ENCODE results near the gene DNAJC1.
A peak's percentile ranks its signal among the peaks of the same experiment; 100 is the strongest.
"Not testable (repeated sequence)": the region's sequence is repeated elsewhere in the genome, so short reads cannot be mapped to it uniquely, and the experiment has no call there.

The DNAJC1 gene

GRCh38 chr10:22029445-22030236 lies 26.1 kb upstream of the DNAJC1 start:
- Histone ChIP-seq H3K27ac (ENCODE audit: insufficient read depth, low read length, poor library complexity, severe bottlenecking) (no peak overlapping the region), H3K27me3 (replicated peaks; ENCODE audit: control insufficient read depth, insufficient read depth, low read length, poor library complexity, severe bottlenecking) (no peaks in the 10 kb centered on the region), H3K4me3 (ENCODE audit: insufficient read depth, low read depth, low read length, poor library complexity, severe bottlenecking) (no peak overlapping the region), H3K36me3 (ENCODE audit: control insufficient read depth, insufficient read depth, low read length) (no peaks in the 10 kb centered on the region), H3K4me1 (ENCODE audit: control insufficient read depth, insufficient read depth, low read length, poor library complexity, severe bottlenecking) (no peaks in the 10 kb centered on the region), H3K9me3 (ENCODE audit: control insufficient read depth, low read length) (no peaks in the 10 kb centered on the region)
- DNase-seq, result no peak

- Histone ChIP-seq H3K9me3 (ENCODE audit: control insufficient read depth, low read length) (no peaks in the 10 kb centered on the region), H3K27ac (ENCODE audit: insufficient read depth, low read length, poor library complexity, severe bottlenecking) (no peak overlapping the region), H3K4me1 (ENCODE audit: control insufficient read depth, insufficient read depth, low read length, poor library complexity, severe bottlenecking) (no peaks in the 10 kb centered on the region), H3K4me3 (ENCODE audit: insufficient read depth, low read depth, low read length, poor library complexity, severe bottlenecking) (no peak overlapping the region), H3K36me3 (ENCODE audit: control insufficient read depth, insufficient read depth, low read length) (no peaks in the 10 kb centered on the region), H3K27me3 (replicated peaks; ENCODE audit: control insufficient read depth, insufficient read depth, low read length, poor library complexity, severe bottlenecking) (no peaks in the 10 kb centered on the region)
- no peak for DNase-seq
Measured at GRCh38 chr10:22027364-22028238, 24.1 kb upstream of the DNAJC1 start.

- no peak overlapping the region for H3K4me3 ChIP-seq (ENCODE audit: insufficient read depth, low read depth, low read length, poor library complexity, severe bottlenecking)
- no peaks in the 10 kb centered on the region for H3K4me1 ChIP-seq (ENCODE audit: control insufficient read depth, insufficient read depth, low read length, poor library complexity, severe bottlenecking)
- H3K36me3 ChIP-seq (ENCODE audit: control insufficient read depth, insufficient read depth, low read length), result no peaks in the 10 kb centered on the region
- H3K27me3 ChIP-seq (replicated peaks; ENCODE audit: control insufficient read depth, insufficient read depth, low read length, poor library complexity, severe bottlenecking), result no peaks in the 10 kb centered on the region
- no peak for DNase-seq
- H3K27ac ChIP-seq (ENCODE audit: insufficient read depth, low read length, poor library complexity, severe bottlenecking), result no peak overlapping the region
- no peaks in the 10 kb centered on the region for H3K9me3 ChIP-seq (ENCODE audit: control insufficient read depth, low read length)
Measured at GRCh38 chr10:22026287-22026686, 22.8 kb upstream of the DNAJC1 start.

- H3K4me3 ChIP-seq (ENCODE audit: insufficient read depth, low read depth, low read length, poor library complexity, severe bottlenecking), result no peak overlapping the region
Measured at GRCh38 chr10:22023508-22023907, 20.0 kb upstream of the DNAJC1 start.

GRCh38 chr10:22022257-22023032 lies 18.9 kb upstream of the DNAJC1 start:
- Histone ChIP-seq H3K27me3 (replicated peaks; ENCODE audit: control insufficient read depth, insufficient read depth, low read length, poor library complexity, severe bottlenecking) (no peaks in the 10 kb centered on the region), H3K4me1 (ENCODE audit: control insufficient read depth, insufficient read depth, low read length, poor library complexity, severe bottlenecking) (no peaks in the 10 kb centered on the region), H3K27ac (ENCODE audit: insufficient read depth, low read length, poor library complexity, severe bottlenecking) (peak overlapping the region; percentile 23), H3K4me3 (ENCODE audit: insufficient read depth, low read depth, low read length, poor library complexity, severe bottlenecking) (peak overlapping the region; percentile 38), H3K36me3 (ENCODE audit: control insufficient read depth, insufficient read depth, low read length) (no peaks in the 10 kb centered on the region), H3K9me3 (ENCODE audit: control insufficient read depth, low read length) (no peaks in the 10 kb centered on the region)
- peak in 2 of 3 donors; percentile 29 to 35 for DNase-seq

More at GRCh38 chr10:22023508-22023907, 20.0 kb upstream of the DNAJC1 start:
- H3K27ac ChIP-seq (ENCODE audit: insufficient read depth, low read length, poor library complexity, severe bottlenecking), result no peak overlapping the region
- H3K9me3 ChIP-seq (ENCODE audit: control insufficient read depth, low read length), result no peaks in the 10 kb centered on the region
- DNase-seq, result no peak
- no peaks in the 10 kb centered on the region for H3K4me1 ChIP-seq (ENCODE audit: control insufficient read depth, insufficient read depth, low read length, poor library complexity, severe bottlenecking)
- H3K27me3 ChIP-seq (replicated peaks; ENCODE audit: control insufficient read depth, insufficient read depth, low read length, poor library complexity, severe bottlenecking), result no peaks in the 10 kb centered on the region
- H3K36me3 ChIP-seq (ENCODE audit: control insufficient read depth, insufficient read depth, low read length), result no peaks in the 10 kb centered on the region

- H3K27me3 ChIP-seq (replicated peaks; ENCODE audit: control insufficient read depth, insufficient read depth, low read length, poor library complexity, severe bottlenecking); H3K9me3 ChIP-seq (ENCODE audit: control insufficient read depth, low read length); DNase-seq; H3K27ac ChIP-seq (ENCODE audit: insufficient read depth, low read length, poor library complexity, severe bottlenecking); H3K36me3 ChIP-seq (ENCODE audit: control insufficient read depth, insufficient read depth, low read length); H3K4me1 ChIP-seq (ENCODE audit: control insufficient read depth, insufficient read depth, low read length, poor library complexity, severe bottlenecking); H3K4me3 ChIP-seq (ENCODE audit: insufficient read depth, low read depth, low read length, poor library complexity, severe bottlenecking): not testable (repeated sequence)
Measured at GRCh38 chr10:22021144-22021543, 17.6 kb upstream of the DNAJC1 start.

GRCh38 chr10:22017283-22018020 lies 13.9 kb upstream of the DNAJC1 start:
- H3K4me1 ChIP-seq (ENCODE audit: control insufficient read depth, insufficient read depth, low read length, poor library complexity, severe bottlenecking), result no peaks in the 10 kb centered on the region
- H3K36me3 ChIP-seq (ENCODE audit: control insufficient read depth, insufficient read depth, low read length), result no peaks in the 10 kb centered on the region
- H3K9me3 ChIP-seq (ENCODE audit: control insufficient read depth, low read length), result no peaks in the 10 kb centered on the region
- no peak for DNase-seq
- H3K4me3 ChIP-seq (ENCODE audit: insufficient read depth, low read depth, low read length, poor library complexity, severe bottlenecking), result no peak overlapping the region
- H3K27ac ChIP-seq (ENCODE audit: insufficient read depth, low read length, poor library complexity, severe bottlenecking), result no peak overlapping the region
- H3K27me3 ChIP-seq (replicated peaks; ENCODE audit: control insufficient read depth, insufficient read depth, low read length, poor library complexity, severe bottlenecking), result no peaks in the 10 kb centered on the region

- no peak for DNase-seq
- Histone ChIP-seq H3K27me3 (replicated peaks; ENCODE audit: control insufficient read depth, insufficient read depth, low read length, poor library complexity, severe bottlenecking) (no peaks in the 10 kb centered on the region), H3K27ac (ENCODE audit: insufficient read depth, low read length, poor library complexity, severe bottlenecking) (no peak overlapping the region), H3K4me3 (ENCODE audit: insufficient read depth, low read depth, low read length, poor library complexity, severe bottlenecking) (no peak overlapping the region), H3K9me3 (ENCODE audit: control insufficient read depth, low read length) (no peaks in the 10 kb centered on the region), H3K36me3 (ENCODE audit: control insufficient read depth, insufficient read depth, low read length) (no peaks in the 10 kb centered on the region), H3K4me1 (ENCODE audit: control insufficient read depth, insufficient read depth, low read length, poor library complexity, severe bottlenecking) (no peaks in the 10 kb centered on the region)
Measured at GRCh38 chr10:22016046-22016705, 12.6 kb upstream of the DNAJC1 start.

- H3K4me1 ChIP-seq (ENCODE audit: control insufficient read depth, insufficient read depth, low read length, poor library complexity, severe bottlenecking), result no peaks in the 10 kb centered on the region
- H3K36me3 ChIP-seq (ENCODE audit: control insufficient read depth, insufficient read depth, low read length), result no peaks in the 10 kb centered on the region
- no peak overlapping the region for H3K27ac ChIP-seq (ENCODE audit: insufficient read depth, low read length, poor library complexity, severe bottlenecking)
- DNase-seq, result no peak
- no peaks in the 10 kb centered on the region for H3K27me3 ChIP-seq (replicated peaks; ENCODE audit: control insufficient read depth, insufficient read depth, low read length, poor library complexity, severe bottlenecking)
- H3K9me3 ChIP-seq (ENCODE audit: control insufficient read depth, low read length), result no peaks in the 10 kb centered on the region
- H3K4me3 ChIP-seq (ENCODE audit: insufficient read depth, low read depth, low read length, poor library complexity, severe bottlenecking), result no peak overlapping the region
Measured at GRCh38 chr10:22010973-22011408, 7.5 kb upstream of the DNAJC1 start.
